Activated naive CD4-positive, alpha-beta T cell treated with anti-CD3 and anti-CD28 coated beads, Interleukin-2, amount 10 ng/mL, durations not matched to agents 7 days and 5 days (primary cell): ENCODE data around the gene CIAO2B.
"Not testable (repeated sequence)": the region's sequence is repeated elsewhere in the genome, so short reads cannot be mapped to it uniquely, and the experiment has no call there.

Source experiments
- CTCF ChIA-PET: fragments of 350-600 bp; sonication (Branson Sonifier 250); formaldehyde crosslinking; loops from one replicate; lab custom pipeline; 2021; ENCODE audit warnings: antibody characterized with exemption; lab: Charles Lee
- DNase-seq: peaks from one replicate; pipeline ENCODE4 v3.0.0-alpha.2; 2020
- H3K27ac Mint-ChIP-seq: one replicate; pipeline ENCODE4 v1.8.0; 2021; ENCODE audit warnings: mild to moderate bottlenecking, moderate library complexity, mixed read lengths
- H3K27me3 Mint-ChIP-seq: one replicate; pipeline ENCODE4 v1.8.0; 2021; ENCODE audit warnings: mild to moderate bottlenecking, mixed read lengths
- H3K36me3 Mint-ChIP-seq: one replicate; pipeline ENCODE4 v1.8.0; 2021; ENCODE audit warnings: mixed read lengths
- H3K4me1 Mint-ChIP-seq: one replicate; pipeline ENCODE4 v1.8.0; 2021; ENCODE audit warnings: mixed read lengths
- H3K4me3 Mint-ChIP-seq: one replicate; pipeline ENCODE4 v1.8.0; 2021; ENCODE audit warnings: mild to moderate bottlenecking, moderate library complexity, mixed read lengths
- H3K9me3 Mint-ChIP-seq: one replicate; pipeline ENCODE4 v1.8.0; 2021; ENCODE audit warnings: mixed read lengths

CIAO2B gene

DNA sequence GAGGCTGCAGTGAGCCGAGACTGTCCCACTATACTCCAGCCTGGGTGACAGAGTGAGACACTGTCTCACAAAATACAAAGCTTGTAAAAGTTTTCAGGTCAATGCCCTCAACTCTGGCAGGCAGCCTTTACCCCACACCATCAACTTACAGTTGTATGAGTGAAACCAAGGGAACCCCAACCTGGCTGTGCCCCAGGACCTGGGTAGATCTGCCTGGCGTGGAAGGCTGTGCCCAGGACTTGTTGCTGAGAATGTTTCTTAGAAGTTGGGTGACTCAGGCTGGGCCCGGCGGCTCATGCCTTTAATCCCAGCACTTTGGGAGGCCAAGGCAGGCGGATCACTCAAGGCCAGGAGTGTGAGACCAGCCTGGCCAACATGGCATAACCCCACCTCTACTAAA, 34.6 kb upstream of the CIAO2B start:
- CTCF ChIA-PET: interaction anchor here (5.8 kb wide), 1 partner anchor 9 kb away, joined by 39 read pairs; the partner anchor contains the start of gene CES3
- peaks cover 56% of the 10 kb centered on the region for H3K27me3 Mint-ChIP-seq
- no peak overlapping the region for H3K27ac Mint-ChIP-seq
- no peak for DNase-seq
- H3K4me1 Mint-ChIP-seq: no peaks in the 10 kb centered on the region
- no peak overlapping the region for H3K4me3 Mint-ChIP-seq
- no peaks in the 10 kb centered on the region for H3K36me3 Mint-ChIP-seq
- H3K9me3 Mint-ChIP-seq: no peaks in the 10 kb centered on the region

DNA sequence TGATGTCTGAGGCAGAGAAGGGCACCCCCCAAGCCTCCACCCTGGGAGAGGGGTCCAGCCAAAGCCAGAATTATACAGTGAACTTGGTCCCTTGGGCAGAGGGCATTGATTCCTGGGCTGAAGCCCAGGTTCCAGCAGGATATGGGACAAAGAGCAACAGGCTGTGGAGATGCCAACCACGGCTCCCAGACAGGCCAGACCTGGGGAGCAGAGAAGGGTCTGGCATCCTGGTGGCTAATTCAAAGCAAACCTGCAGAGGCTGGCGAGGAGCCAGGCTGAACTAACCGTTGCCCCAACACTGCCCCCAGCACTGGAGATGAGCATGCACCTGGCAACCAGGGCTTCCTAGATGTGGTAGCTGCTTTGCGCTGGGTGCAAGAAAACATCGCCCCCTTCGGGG, 29.8 kb upstream of the CIAO2B start:
- no peaks in the 10 kb centered on the region for H3K9me3 Mint-ChIP-seq
- no peak overlapping the region for H3K27ac Mint-ChIP-seq
- CTCF ChIA-PET: interaction anchor here (1.0 kb wide), 2 partner anchors 10 to 13 kb away, joined by 3 to 4 read pairs; no protein-coding TSS in a partner anchor
- DNase-seq: no peak
- peaks cover 29% of the 10 kb centered on the region for H3K4me1 Mint-ChIP-seq
- no peaks in the 10 kb centered on the region for H3K36me3 Mint-ChIP-seq
- no peak overlapping the region for H3K4me3 Mint-ChIP-seq
- H3K27me3 Mint-ChIP-seq: peaks cover 52% of the 10 kb centered on the region

DNA sequence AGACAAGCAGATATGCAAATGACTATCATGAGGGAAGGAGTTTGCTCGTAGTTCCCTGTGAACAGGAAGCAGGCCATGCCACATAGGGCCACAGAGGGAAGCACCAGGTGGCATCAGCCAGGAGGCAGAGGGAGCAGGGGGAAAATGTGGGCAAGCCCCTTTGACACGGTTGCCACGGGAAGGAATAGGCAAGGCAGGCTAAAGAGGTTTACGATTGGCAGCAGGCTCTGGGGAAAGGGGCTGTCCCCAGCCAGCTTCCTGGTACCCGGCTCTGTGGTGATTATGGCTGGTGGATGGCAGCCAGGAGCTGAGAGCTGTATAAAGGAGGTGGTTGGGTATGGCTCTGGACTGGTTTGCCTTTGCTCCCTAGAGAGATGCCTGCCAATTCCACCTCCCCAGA, 27.7 kb upstream of the CIAO2B start:
- Mint-ChIP-seq H3K9me3 (no peaks in the 10 kb centered on the region), H3K4me1 (peaks cover 42% of the 10 kb centered on the region), H3K4me3 (peak overlapping the region; percentile 44), H3K27me3 (peaks cover 51% of the 10 kb centered on the region), H3K36me3 (no peaks in the 10 kb centered on the region), H3K27ac (peak overlapping the region; percentile 86)
- no peak for DNase-seq
- CTCF ChIA-PET: interaction anchor here (1.1 to 4.6 kb wide), 9 partner anchors 8 to 217 kb away, joined by 3 to 39 read pairs (median 5); no protein-coding TSS in a partner anchor

DNA sequence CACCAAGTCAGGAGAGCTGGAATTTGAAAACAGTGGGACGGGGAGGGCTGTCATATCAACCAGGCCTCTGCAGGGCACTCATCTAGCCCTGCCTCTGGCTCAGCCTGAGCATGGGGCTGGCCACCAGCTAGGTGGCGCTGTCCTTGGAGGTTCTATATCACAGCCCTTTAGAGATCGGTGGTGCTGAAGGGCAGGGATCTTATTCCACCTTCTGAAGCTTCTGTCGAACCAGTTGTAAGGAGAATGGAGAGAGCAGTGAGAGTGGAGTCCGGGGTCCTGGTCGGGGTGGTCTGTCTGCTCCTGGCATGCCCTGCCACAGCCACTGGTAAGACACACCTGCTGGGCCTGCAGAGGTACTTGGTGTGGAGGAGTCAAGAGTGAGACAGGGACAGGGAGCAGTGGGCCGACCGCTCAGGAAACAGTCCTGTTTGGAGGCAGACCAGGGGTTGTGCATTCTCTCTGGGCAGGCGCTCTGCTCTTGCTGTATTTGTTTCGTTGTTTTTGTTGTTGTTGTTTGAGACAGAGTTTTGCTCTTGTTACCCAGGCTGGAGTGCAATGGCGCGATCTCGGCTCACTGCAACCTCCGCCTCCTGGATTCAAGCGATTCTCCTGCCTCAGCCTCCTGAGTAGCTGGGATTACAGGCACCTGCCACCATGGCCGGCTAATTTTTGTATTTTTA, 27.0 kb upstream of the CIAO2B start, which contains the start of gene CES3:
CES3 (plus strand) TSS at position 202 of the 680 bp plus-strand sequence; CDS start at position 244, 42 bp downstream.
- H3K4me3 Mint-ChIP-seq: peak within 1 kb of the TSS; percentile 52
- peak within 1 kb of the TSS; percentile 86 for H3K27ac Mint-ChIP-seq
- peaks cover 47% of the 10 kb centered on the region for H3K27me3 Mint-ChIP-seq
- CTCF ChIA-PET: interaction anchor here (0.6 to 4.6 kb wide), 24 partner anchors 7 to 489 kb away, joined by 3 to 39 read pairs (median 4); partner anchors contain the start of gene RRAD
- no peaks in the 10 kb centered on the region for H3K9me3 Mint-ChIP-seq
- DNase-seq: peak; percentile 83
- no peaks in the 10 kb centered on the region for H3K36me3 Mint-ChIP-seq
- peaks cover 42% of the 10 kb centered on the region for H3K4me1 Mint-ChIP-seq

DNA sequence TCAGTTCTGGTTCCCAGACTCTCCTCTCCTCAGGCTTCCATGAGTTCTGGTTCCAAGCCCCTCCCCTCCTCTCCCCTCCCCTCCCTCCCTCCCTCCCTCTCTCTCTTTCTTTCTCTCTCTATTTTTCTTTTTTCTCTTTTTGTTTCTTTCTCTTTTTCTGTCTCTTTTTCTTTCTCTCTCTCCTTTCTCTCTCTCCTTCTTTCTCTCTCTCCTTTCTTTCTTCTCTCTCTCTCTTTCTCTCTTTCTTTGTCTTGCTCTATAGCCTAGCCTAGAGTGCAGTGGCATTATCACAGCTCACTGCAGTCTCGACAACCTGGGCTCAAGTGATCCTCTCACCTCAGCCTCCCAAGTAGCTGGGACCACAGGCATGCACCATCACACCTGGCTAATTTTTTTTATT, 26.1 kb upstream of the CIAO2B start:
- Mint-ChIP-seq H3K4me1 (peaks cover 42% of the 10 kb centered on the region), H3K27ac (no peak overlapping the region), H3K27me3 (peaks cover 47% of the 10 kb centered on the region), H3K9me3 (no peaks in the 10 kb centered on the region), H3K4me3 (no peak overlapping the region), H3K36me3 (no peaks in the 10 kb centered on the region)
- DNase-seq: no peak
- CTCF ChIA-PET: interaction anchor here (0.6 to 4.6 kb wide), 15 partner anchors 10 to 490 kb away, joined by 3 to 39 read pairs (median 4); no protein-coding TSS in a partner anchor

DNA sequence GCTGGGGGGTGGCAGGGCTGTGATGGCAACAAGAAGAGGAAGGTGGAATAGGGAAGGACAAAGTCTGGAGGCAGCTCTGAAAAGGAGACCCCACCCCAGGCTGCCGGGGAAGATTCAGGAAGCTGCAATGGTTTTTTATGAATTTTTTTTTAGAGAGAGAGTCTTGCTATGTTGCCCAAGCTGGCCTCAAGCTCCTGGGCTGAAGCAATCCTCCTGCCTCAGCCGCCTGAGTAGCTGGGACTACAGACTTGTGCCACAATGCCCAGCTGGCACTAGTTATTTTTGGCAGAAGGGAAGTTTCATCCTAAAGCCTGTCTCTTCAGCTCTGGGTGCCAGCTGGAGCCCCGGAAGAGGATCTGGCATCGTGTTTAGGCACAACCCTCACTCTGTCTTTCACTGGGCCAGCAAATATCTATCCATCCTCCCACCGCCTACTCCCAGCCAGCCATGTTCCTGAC, 25.5 kb upstream of the CIAO2B start:
- CTCF ChIA-PET: interaction anchor here (0.7 to 4.6 kb wide), 9 partner anchors 10 to 225 kb away, joined by 3 to 39 read pairs (median 4); no protein-coding TSS in a partner anchor
- no peak for DNase-seq
- Mint-ChIP-seq H3K27me3 (peaks cover 42% of the 10 kb centered on the region), H3K27ac (no peak overlapping the region), H3K36me3 (no peaks in the 10 kb centered on the region), H3K4me1 (peaks cover 42% of the 10 kb centered on the region), H3K9me3 (no peaks in the 10 kb centered on the region), H3K4me3 (no peak overlapping the region)

DNA sequence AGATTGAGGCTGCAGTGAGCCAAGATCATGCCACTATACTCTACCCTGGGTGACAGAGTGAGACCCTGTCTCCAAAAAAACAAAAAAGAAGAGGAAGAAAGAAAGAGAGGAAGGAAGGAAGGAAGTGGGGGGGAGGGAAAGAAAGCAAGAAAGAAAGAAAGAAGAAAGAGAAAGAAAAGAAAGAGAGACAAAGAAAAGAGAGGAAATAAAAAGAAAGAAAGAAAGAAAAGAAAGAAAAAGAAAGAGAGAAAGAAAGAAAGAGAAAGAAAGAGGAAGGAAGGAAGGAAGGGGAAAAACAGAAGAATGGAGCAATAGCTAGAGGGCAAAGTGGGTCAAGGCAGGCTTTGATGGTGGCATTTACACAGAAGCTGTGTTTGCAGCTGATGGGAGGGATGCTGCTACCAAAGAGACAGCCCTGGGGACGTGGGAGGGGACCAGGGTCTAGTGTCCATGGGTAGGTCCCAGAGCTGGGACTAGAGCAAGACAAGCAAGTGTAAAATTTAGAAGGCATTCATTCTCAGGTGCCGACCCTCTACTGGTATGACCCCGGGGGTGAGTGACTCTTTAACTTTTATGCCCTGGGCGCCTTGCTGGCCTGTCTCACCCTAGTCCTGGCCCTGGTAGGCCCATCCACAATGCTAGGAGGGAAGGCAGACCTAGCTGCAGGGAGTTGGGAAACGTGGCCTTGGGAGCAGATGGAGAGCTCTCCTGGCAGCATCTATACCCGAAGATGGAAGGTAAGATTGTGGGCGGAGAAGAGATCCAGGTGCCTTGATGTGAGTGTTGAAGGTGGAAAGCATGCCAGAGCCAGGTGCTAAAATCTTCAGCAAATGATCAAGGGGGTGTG, 24.9 kb upstream of the CIAO2B start:
- Mint-ChIP-seq H3K4me3 (no peak overlapping the region), H3K36me3 (no peaks in the 10 kb centered on the region), H3K27ac (peak overlapping the region; percentile 25), H3K27me3 (peaks cover 39% of the 10 kb centered on the region), H3K9me3 (no peaks in the 10 kb centered on the region), H3K4me1 (peaks cover 42% of the 10 kb centered on the region)
- DNase-seq: no peak
- CTCF ChIA-PET: interaction anchor here (0.6 to 4.6 kb wide), 10 partner anchors 12 to 226 kb away, joined by 3 to 39 read pairs (median 4); no protein-coding TSS in a partner anchor

DNA sequence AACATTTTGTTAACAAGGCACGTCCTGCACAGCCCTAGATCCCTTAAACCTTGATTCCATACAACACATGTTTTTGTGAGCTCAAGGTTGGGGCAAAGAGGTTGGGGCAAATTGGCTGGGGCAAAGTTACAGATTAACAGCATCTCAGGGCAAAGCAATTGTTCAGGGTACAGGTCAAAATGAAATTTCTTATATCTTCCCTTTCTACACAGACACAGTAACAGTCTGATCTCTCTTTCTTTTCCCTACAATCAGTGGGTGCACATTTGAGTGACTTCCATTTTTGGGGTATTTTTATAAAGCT, 21.9 kb upstream of the CIAO2B start:
- CTCF ChIA-PET: interaction anchor here (0.7 to 1.4 kb wide), 5 partner anchors 9 to 61 kb away, joined by 3 to 4 read pairs (median 3); no protein-coding TSS in a partner anchor
- H3K9me3 Mint-ChIP-seq, H3K36me3 Mint-ChIP-seq: not testable (repeated sequence)

DNA sequence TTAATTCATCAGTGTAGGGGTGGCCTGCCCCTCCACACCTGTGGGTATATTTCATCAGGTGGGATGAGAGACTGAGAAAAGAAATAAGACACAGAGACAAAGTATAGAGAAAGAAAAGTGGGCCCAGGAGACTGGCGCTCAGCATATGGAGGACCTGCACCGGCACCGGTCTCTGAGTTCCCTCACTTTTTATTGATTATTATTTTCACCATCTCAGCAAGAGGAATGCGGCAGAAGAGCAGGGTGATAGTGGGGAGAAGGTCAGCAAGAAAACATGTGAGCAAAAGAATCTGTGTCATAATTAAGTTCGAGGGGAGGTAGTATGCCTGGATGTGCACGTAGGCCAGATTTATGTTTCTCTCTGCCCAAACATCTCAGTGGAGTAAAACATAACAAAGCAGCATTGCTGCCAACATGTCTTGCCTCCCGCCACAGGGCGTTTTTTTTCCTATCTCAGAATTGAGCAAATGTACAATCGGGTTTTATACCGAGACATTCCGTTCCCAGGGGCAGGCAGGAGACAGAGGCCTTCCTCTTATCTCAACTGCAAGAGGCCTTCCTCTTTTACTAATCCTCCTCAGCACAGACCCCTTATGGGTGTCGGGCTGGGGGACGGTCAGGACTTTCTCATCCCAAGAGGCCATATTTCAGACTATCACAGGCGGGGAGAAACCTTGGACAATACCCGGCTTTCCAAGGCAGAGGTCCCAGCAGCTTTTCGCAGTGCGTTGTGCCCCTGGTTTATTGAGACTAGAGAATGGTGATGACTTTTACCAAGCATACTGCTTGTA, 21.4 kb upstream of the CIAO2B start:
- Mint-ChIP-seq H3K4me1 (peaks cover 29% of the 10 kb centered on the region), H3K27me3 (peaks cover 60% of the 10 kb centered on the region)
- H3K4me3 Mint-ChIP-seq, H3K27ac Mint-ChIP-seq, H3K36me3 Mint-ChIP-seq, H3K9me3 Mint-ChIP-seq, DNase-seq: not testable (repeated sequence)
- CTCF ChIA-PET: interaction anchor here (1.0 kb wide), 2 partner anchors 24 to 62 kb away, joined by 3 to 4 read pairs; no protein-coding TSS in a partner anchor

More for the DNA sequence above, 21.9 kb upstream of the CIAO2B start:
- not testable (repeated sequence) for DNase-seq, H3K4me3 Mint-ChIP-seq, H3K27ac Mint-ChIP-seq
- Mint-ChIP-seq H3K27me3 (peaks cover 59% of the 10 kb centered on the region), H3K4me1 (peaks cover 33% of the 10 kb centered on the region)

DNA sequence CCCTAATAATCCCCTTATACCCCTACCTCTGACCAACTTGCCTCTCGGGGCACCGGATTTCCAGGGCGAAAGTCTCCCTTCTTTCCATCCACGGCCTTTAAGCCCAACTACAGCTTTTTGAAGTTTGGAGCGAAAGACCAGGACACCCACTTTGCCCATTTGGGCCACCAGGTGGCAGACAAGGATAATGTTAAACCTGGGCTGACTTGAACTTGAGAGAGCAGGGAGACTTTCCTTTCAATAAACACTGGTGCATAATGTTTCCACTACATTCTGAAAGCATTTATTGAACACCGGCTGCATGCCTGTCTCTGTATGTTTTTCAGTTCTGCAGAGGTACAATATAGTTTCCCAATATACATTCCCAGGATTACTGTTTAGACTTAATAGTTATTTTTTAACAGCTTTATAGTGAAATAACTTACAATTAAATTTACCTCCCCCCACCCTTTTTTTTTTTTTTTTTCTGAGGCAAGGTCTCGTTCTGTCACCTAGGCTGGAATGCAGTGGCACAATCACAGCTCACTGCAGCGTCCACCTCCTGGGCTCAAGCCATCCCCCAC, 20.0 kb upstream of the CIAO2B start:
- Mint-ChIP-seq H3K27me3 (peaks cover 61% of the 10 kb centered on the region), H3K4me1 (peaks cover 21% of the 10 kb centered on the region), H3K27ac (no peak overlapping the region), H3K9me3 (peaks cover 8% of the 10 kb centered on the region), H3K4me3 (no peak overlapping the region), H3K36me3 (no peaks in the 10 kb centered on the region)
- peak; percentile 88 for DNase-seq
- CTCF ChIA-PET: interaction anchor here (0.6 to 2.6 kb wide), 15 partner anchors 8 to 385 kb away, joined by 3 to 9 read pairs (median 4); partner anchors contain the start of gene B3GNT9

DNA sequence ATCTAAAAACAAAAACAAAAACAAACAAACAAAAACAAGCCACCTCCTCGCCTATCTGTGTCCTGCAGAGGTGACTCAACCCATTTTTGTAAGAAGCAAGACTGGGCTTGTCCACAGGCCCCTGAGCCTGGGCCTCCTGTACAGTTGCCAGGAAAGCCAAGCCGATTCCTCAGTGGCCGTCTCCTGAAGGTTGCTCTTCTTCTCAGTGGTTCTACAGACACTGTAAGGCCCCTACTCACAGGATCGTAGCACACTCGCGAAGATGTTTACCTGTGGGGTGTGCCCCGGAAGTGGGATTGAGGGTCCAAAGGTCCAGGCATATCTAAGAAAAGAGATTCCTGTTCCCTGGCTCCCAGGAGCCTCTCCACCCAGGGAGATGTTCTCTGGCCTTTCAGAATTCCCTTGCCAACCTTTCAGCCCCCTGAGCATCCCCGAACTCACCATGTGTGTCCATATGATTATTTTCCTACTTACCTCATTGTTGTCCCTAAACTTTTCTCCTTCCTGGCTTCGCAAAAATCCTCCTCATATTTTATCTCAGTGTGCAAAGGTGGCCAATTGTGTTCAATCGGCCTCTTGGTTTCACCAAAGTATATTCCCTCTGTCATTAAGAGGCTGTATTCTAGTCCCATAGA, 19.4 kb upstream of the CIAO2B start:
- no peak for DNase-seq
- Mint-ChIP-seq H3K9me3 (peaks cover 8% of the 10 kb centered on the region), H3K4me1 (peaks cover 18% of the 10 kb centered on the region), H3K36me3 (no peaks in the 10 kb centered on the region), H3K27ac (no peak overlapping the region), H3K27me3 (peaks cover 61% of the 10 kb centered on the region), H3K4me3 (no peak overlapping the region)
- CTCF ChIA-PET: interaction anchor here (0.6 to 2.6 kb wide), 14 partner anchors 9 to 386 kb away, joined by 3 to 9 read pairs (median 4); partner anchors contain the start of gene B3GNT9

DNA sequence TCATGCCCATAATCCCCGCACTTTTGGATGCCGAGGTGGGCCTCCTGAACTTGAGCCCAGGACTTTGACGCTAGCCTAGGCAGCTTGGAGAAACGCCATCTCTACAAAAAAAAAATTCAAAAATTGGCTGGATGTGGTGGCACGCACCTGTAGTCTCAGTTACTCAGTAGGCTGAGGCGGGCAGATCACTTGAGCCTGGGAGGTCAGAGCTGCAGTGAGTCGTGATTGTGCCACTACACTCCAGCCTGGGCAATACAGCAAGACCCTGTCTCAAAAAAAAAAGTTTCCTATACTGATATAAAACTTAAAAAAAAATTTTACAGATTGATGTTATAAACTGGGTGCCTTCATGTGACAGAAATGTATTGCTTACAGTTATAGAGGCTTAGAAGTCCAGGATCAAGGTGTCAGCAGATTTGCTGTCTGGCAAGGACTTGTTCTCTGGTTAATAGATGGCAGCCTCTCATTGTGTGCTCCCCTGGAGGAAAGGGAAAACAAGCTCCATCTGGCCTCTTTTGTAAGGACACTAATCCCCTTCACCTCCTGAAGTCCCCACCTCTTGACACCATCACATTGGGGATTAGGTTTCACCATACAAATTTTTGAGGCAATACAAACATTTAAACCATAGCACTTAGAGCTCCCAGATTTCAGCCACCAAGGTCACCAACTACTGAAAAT, 18.4 kb upstream of the CIAO2B start:
- H3K27ac Mint-ChIP-seq: no peak overlapping the region
- peaks cover 68% of the 10 kb centered on the region for H3K27me3 Mint-ChIP-seq
- H3K9me3 Mint-ChIP-seq: peaks cover 8% of the 10 kb centered on the region
- H3K4me1 Mint-ChIP-seq: peaks cover 19% of the 10 kb centered on the region
- no peaks in the 10 kb centered on the region for H3K36me3 Mint-ChIP-seq
- no peak for DNase-seq
- no peak overlapping the region for H3K4me3 Mint-ChIP-seq
- CTCF ChIA-PET: interaction anchor here (0.7 to 2.6 kb wide), 11 partner anchors 8 to 447 kb away, joined by 3 to 9 read pairs (median 3); partner anchors contain the start of genes CES3 and CES4A
